Stomach (tissue), 4 donors: Measurements from ENCODE around the gene ARID1B.

ENCODE experiments used
- EP300 ChIP-seq: sonication (generic); formaldehyde crosslinking; IDR thresholded peaks from one replicate; pipeline ENCODE4 v1.6.1; 2017; ENCODE audit warnings: antibody characterized with exemption
- POLR2A ChIP-seq, 4 donors: fragments of 450-650 bp; IDR thresholded peaks; one replicate each; pipeline ENCODE4 v1.6.1; 2016; ENCODE audit warnings: antibody characterized with exemption in 4 of 4, control low read depth in 2 of 4, mild to moderate bottlenecking in 1 of 4, moderate library complexity in 1 of 4
- POLR2AphosphoS5 ChIP-seq, 3 donors: sonication (generic); formaldehyde crosslinking; IDR thresholded peaks; one replicate each; pipeline ENCODE4 v1.6.1; 2016; ENCODE audit warnings: antibody characterized with exemption in 3 of 3
- TF ChIP-seq, protein P1 (sequence below), 7 experiments: fragments of 450-650 bp in 4 of 7; fragments of 200-600 bp in 3 of 7; sonication (generic) in 3 of 7; IDR thresholded peaks; one replicate each; pipeline ENCODE4 v1.5.1; 2016 to 2019; ENCODE audit warnings: antibody characterized with exemption in 7 of 7, control low read depth in 2 of 7, mild to moderate bottlenecking in 1 of 7

GRCh38 chr6:157194110-157194509 lies 416.9 kb downstream of the ARID1B start:
- TF ChIP-seq, protein P1, sequence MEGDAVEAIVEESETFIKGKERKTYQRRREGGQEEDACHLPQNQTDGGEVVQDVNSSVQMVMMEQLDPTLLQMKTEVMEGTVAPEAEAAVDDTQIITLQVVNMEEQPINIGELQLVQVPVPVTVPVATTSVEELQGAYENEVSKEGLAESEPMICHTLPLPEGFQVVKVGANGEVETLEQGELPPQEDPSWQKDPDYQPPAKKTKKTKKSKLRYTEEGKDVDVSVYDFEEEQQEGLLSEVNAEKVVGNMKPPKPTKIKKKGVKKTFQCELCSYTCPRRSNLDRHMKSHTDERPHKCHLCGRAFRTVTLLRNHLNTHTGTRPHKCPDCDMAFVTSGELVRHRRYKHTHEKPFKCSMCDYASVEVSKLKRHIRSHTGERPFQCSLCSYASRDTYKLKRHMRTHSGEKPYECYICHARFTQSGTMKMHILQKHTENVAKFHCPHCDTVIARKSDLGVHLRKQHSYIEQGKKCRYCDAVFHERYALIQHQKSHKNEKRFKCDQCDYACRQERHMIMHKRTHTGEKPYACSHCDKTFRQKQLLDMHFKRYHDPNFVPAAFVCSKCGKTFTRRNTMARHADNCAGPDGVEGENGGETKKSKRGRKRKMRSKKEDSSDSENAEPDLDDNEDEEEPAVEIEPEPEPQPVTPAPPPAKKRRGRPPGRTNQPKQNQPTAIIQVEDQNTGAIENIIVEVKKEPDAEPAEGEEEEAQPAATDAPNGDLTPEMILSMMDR (IDR thresholded peaks at IDR 0.05), result no peak
- TF ChIP-seq POLR2A (IDR thresholded peaks at IDR 0.05) (no peak), POLR2AphosphoS5 (IDR thresholded peaks at IDR 0.05) (no peak), EP300 (no peak)
